HT-29 (cell line): ENCODE measurements around the gene ADRA2A. TPM values are rescaled to one million over a fixed set of nuclear protein-coding genes. Genes with fewer than 3 reads are reported as not detected.

ENCODE experiments used
- DNase-seq: peaks from one replicate; pipeline ENCODE4 v3.0.0-alpha.2; 2015; ENCODE audit warnings: low spot score
- total RNA-seq: library from RNA; depleted of rRNA; stranded (reverse); fragments of >200 nt; shearing (Covaris generic); gene quantifications from 2 replicates; pipeline ENCODE4 v1.2.3, GENCODE V29; 2014

The ADRA2A gene
- total RNA-seq, 1 experiment from 2014 or later = 20.5 TPM

GRCh38 chr10:111083222-111084095 is 6.6 kb downstream of the ADRA2A start:
- no peak for DNase-seq

GRCh38 chr10:111084366-111085255 is 7.8 kb downstream of the ADRA2A start:
- no peak for DNase-seq

GRCh38 chr10:111085690-111086353 is 9.0 kb downstream of the ADRA2A start:
- no peak for DNase-seq

GRCh38 chr10:111086574-111086973 is 9.7 kb downstream of the ADRA2A start:
- no peak for DNase-seq

GRCh38 chr10:111087331-111087756 is 10.5 kb downstream of the ADRA2A start:
- no peak for DNase-seq

GRCh38 chr10:111087968-111088505 is 11.2 kb downstream of the ADRA2A start:
- no peak for DNase-seq

GRCh38 chr10:111089293-111089692 is 12.5 kb downstream of the ADRA2A start:
- no peak for DNase-seq

GRCh38 chr10:111091833-111092232 is 15.0 kb downstream of the ADRA2A start:
- no peak for DNase-seq

- no peak for DNase-seq
Observed at GRCh38 chr10:111093741-111094380, 17.0 kb downstream of the ADRA2A start.

- DNase-seq = peak; percentile 54
Observed at GRCh38 chr10:111098679-111099437, 22.0 kb downstream of the ADRA2A start.

- no peak for DNase-seq
Observed at GRCh38 chr10:111100198-111100597, 23.4 kb downstream of the ADRA2A start.

- no peak for DNase-seq
Observed at GRCh38 chr10:111101796-111102195, 25.0 kb downstream of the ADRA2A start.

- peak; percentile 31 for DNase-seq
Observed at GRCh38 chr10:111102359-111102837, 25.6 kb downstream of the ADRA2A start.

GRCh38 chr10:111103196-111103840 is 26.5 kb downstream of the ADRA2A start:
- DNase-seq = peak; percentile 69

GRCh38 chr10:111104811-111105210 is 28.0 kb downstream of the ADRA2A start:
- DNase-seq = no peak

- no peak for DNase-seq
Observed at GRCh38 chr10:111106081-111106480, 29.3 kb downstream of the ADRA2A start.

GRCh38 chr10:111107023-111107422 is 30.2 kb downstream of the ADRA2A start:
- no peak for DNase-seq

GRCh38 chr10:111107846-111108245 is 31.0 kb downstream of the ADRA2A start:
- DNase-seq = no peak

GRCh38 chr10:111108441-111108840 is 31.6 kb downstream of the ADRA2A start:
- DNase-seq = no peak
